Central memory CD8-positive, alpha-beta T cell (primary cell): ENCODE data around the gene C2CD2L.
"Not testable (repeated sequence)": the region's sequence is repeated elsewhere in the genome, so short reads cannot be mapped to it uniquely, and the experiment has no call there.

ENCODE experiments used
- ATAC-seq: fragments of 150-1000 bp; cut with Tn5 transposase; replicated peaks from 2 replicates; pipeline ENCODE4 v1.10.0; 2022; ENCODE audit warnings: mild to moderate bottlenecking, moderate FRiP score, moderate number of reproducible peaks; ENCODE audit not compliant: poor library complexity, severe bottlenecking; ENCODE audit errors: extremely low read depth
- DNase-seq, 2 donors: peaks; one replicate each; pipeline ENCODE4 v3.0.0; 2021; ENCODE audit warnings: low spot score in 2 of 2
- H3K27ac Mint-ChIP-seq: one replicate; pipeline ENCODE4 v1.8.0; 2022; ENCODE audit warnings: low read depth, mild to moderate bottlenecking, moderate library complexity, mixed read lengths
- H3K27me3 Mint-ChIP-seq: one replicate; pipeline ENCODE4 v1.8.0; 2022; ENCODE audit warnings: mixed read lengths
- H3K36me3 Mint-ChIP-seq: one replicate; pipeline ENCODE4 v1.8.0; 2022; ENCODE audit warnings: mild to moderate bottlenecking, moderate library complexity, mixed read lengths; ENCODE audit not compliant: insufficient read depth
- H3K4me1 Mint-ChIP-seq: one replicate; pipeline ENCODE4 v1.8.0; 2022; ENCODE audit warnings: mixed read lengths
- H3K4me3 Mint-ChIP-seq: one replicate; pipeline ENCODE4 v1.8.0; 2022; ENCODE audit warnings: mild to moderate bottlenecking, moderate library complexity, mixed read lengths
- H3K9me3 Mint-ChIP-seq: one replicate; pipeline ENCODE4 v1.8.0; 2022; ENCODE audit warnings: mixed read lengths

The C2CD2L gene

GRCh38 chr11:119152604-119153003 lies 45.5 kb downstream of the C2CD2L start:
- no peak overlapping the region for H3K4me3 Mint-ChIP-seq

GRCh38 chr11:119153049-119153818 lies 46.1 kb downstream of the C2CD2L start:
- Mint-ChIP-seq H3K36me3 (no peaks in the 10 kb centered on the region), H3K9me3 (no peaks in the 10 kb centered on the region), H3K4me1 (peaks cover 2% of the 10 kb centered on the region), H3K27me3 (peaks cover 48% of the 10 kb centered on the region), H3K27ac (no peak overlapping the region), H3K4me3 (no peak overlapping the region)
- no peak for DNase-seq
- no peak for ATAC-seq

More at GRCh38 chr11:119152604-119153003, 45.5 kb downstream of the C2CD2L start:
- ATAC-seq (no peak), DNase-seq (no peak)
- H3K4me1 Mint-ChIP-seq: peaks cover 8% of the 10 kb centered on the region
- H3K9me3 Mint-ChIP-seq: no peaks in the 10 kb centered on the region
- no peak overlapping the region for H3K27ac Mint-ChIP-seq
- H3K36me3 Mint-ChIP-seq: no peaks in the 10 kb centered on the region
- H3K27me3 Mint-ChIP-seq: peaks cover 54% of the 10 kb centered on the region

- DNase-seq: no peak
- no peak for ATAC-seq
- Mint-ChIP-seq H3K27ac (no peak overlapping the region), H3K9me3 (no peaks in the 10 kb centered on the region), H3K4me1 (no peaks in the 10 kb centered on the region), H3K36me3 (no peaks in the 10 kb centered on the region), H3K4me3 (no peak overlapping the region), H3K27me3 (peaks cover 45% of the 10 kb centered on the region)
Observed at GRCh38 chr11:119154178-119154577, 47.0 kb downstream of the C2CD2L start.

GRCh38 chr11:119155733-119156492 lies 48.8 kb downstream of the C2CD2L start:
- ATAC-seq: no peak

GRCh38 chr11:119156496-119156895 lies 49.4 kb downstream of the C2CD2L start:
- H3K4me3 Mint-ChIP-seq: no peak overlapping the region
- no peak overlapping the region for H3K27ac Mint-ChIP-seq
- no peaks in the 10 kb centered on the region for H3K4me1 Mint-ChIP-seq
- DNase-seq (no peak), ATAC-seq (no peak)
- peaks cover 45% of the 10 kb centered on the region for H3K27me3 Mint-ChIP-seq
- no peaks in the 10 kb centered on the region for H3K36me3 Mint-ChIP-seq
- no peaks in the 10 kb centered on the region for H3K9me3 Mint-ChIP-seq

More at GRCh38 chr11:119155733-119156492, 48.8 kb downstream of the C2CD2L start:
- H3K36me3 Mint-ChIP-seq: no peaks in the 10 kb centered on the region
- no peak overlapping the region for H3K27ac Mint-ChIP-seq
- peaks cover 45% of the 10 kb centered on the region for H3K27me3 Mint-ChIP-seq
- H3K9me3 Mint-ChIP-seq: no peaks in the 10 kb centered on the region
- H3K4me3 Mint-ChIP-seq: no peak overlapping the region
- no peaks in the 10 kb centered on the region for H3K4me1 Mint-ChIP-seq
- DNase-seq: no peak

GRCh38 chr11:119157063-119157462 lies 49.9 kb downstream of the C2CD2L start:
- DNase-seq (no peak), ATAC-seq (no peak)
- Mint-ChIP-seq H3K27me3 (peaks cover 45% of the 10 kb centered on the region), H3K4me3 (no peak overlapping the region), H3K9me3 (no peaks in the 10 kb centered on the region), H3K4me1 (no peaks in the 10 kb centered on the region), H3K36me3 (no peaks in the 10 kb centered on the region), H3K27ac (no peak overlapping the region)

GRCh38 chr11:119158467-119158866 lies 51.3 kb downstream of the C2CD2L start:
- no peaks in the 10 kb centered on the region for H3K9me3 Mint-ChIP-seq
- ATAC-seq (no peak), DNase-seq (no peak)
- no peak overlapping the region for H3K4me3 Mint-ChIP-seq
- no peak overlapping the region for H3K27ac Mint-ChIP-seq
- H3K27me3 Mint-ChIP-seq: peaks cover 31% of the 10 kb centered on the region
- no peaks in the 10 kb centered on the region for H3K36me3 Mint-ChIP-seq
- no peaks in the 10 kb centered on the region for H3K4me1 Mint-ChIP-seq

- H3K4me3 Mint-ChIP-seq: no peak overlapping the region
Observed at GRCh38 chr11:119160151-119160550, 53.0 kb downstream of the C2CD2L start.

GRCh38 chr11:119161871-119162270 lies 54.7 kb downstream of the C2CD2L start:
- H3K27me3 Mint-ChIP-seq: no peaks in the 10 kb centered on the region
- no peaks in the 10 kb centered on the region for H3K4me1 Mint-ChIP-seq
- no peaks in the 10 kb centered on the region for H3K36me3 Mint-ChIP-seq
- ATAC-seq: no peak
- no peak overlapping the region for H3K4me3 Mint-ChIP-seq
- DNase-seq: no peak
- H3K27ac Mint-ChIP-seq: no peak overlapping the region
- H3K9me3 Mint-ChIP-seq: no peaks in the 10 kb centered on the region

More at GRCh38 chr11:119160151-119160550, 53.0 kb downstream of the C2CD2L start:
- H3K4me1 Mint-ChIP-seq: no peaks in the 10 kb centered on the region
- H3K9me3 Mint-ChIP-seq: no peaks in the 10 kb centered on the region
- ATAC-seq (no peak), DNase-seq (no peak)
- no peaks in the 10 kb centered on the region for H3K36me3 Mint-ChIP-seq
- H3K27ac Mint-ChIP-seq: no peak overlapping the region
- peaks cover 16% of the 10 kb centered on the region for H3K27me3 Mint-ChIP-seq

GRCh38 chr11:119166368-119167076 lies 59.4 kb downstream of the C2CD2L start:
- H3K36me3 Mint-ChIP-seq: no peaks in the 10 kb centered on the region

GRCh38 chr11:119167077-119167458 lies 59.9 kb downstream of the C2CD2L start:
- H3K4me1 Mint-ChIP-seq: peaks cover 11% of the 10 kb centered on the region
- H3K36me3 Mint-ChIP-seq, H3K9me3 Mint-ChIP-seq, H3K27ac Mint-ChIP-seq, H3K27me3 Mint-ChIP-seq, DNase-seq, ATAC-seq, H3K4me3 Mint-ChIP-seq: not testable (repeated sequence)

More at GRCh38 chr11:119166368-119167076, 59.4 kb downstream of the C2CD2L start:
- no peak overlapping the region for H3K4me3 Mint-ChIP-seq
- no peaks in the 10 kb centered on the region for H3K9me3 Mint-ChIP-seq
- H3K4me1 Mint-ChIP-seq: peaks cover 11% of the 10 kb centered on the region
- H3K27me3 Mint-ChIP-seq: no peaks in the 10 kb centered on the region
- H3K27ac Mint-ChIP-seq: no peak overlapping the region
- DNase-seq (no peak), ATAC-seq (no peak)

GRCh38 chr11:119167933-119168332 lies 60.8 kb downstream of the C2CD2L start:
- ATAC-seq: no peak
- Mint-ChIP-seq H3K36me3 (peaks cover 2% of the 10 kb centered on the region), H3K9me3 (no peaks in the 10 kb centered on the region), H3K4me1 (peaks cover 11% of the 10 kb centered on the region), H3K4me3 (peak overlapping the region; percentile 87), H3K27ac (peak overlapping the region; percentile 80), H3K27me3 (no peaks in the 10 kb centered on the region)
- no peak for DNase-seq
